Nephron progenitor cell (in vitro differentiated cells): ENCODE results near the gene DYRK3.

Experiments used
- DNase-seq: peaks from one replicate; pipeline ENCODE4 v3.0.0; 2021
- H3K27ac Mint-ChIP-seq: 2 replicates; pipeline ENCODE4 v1.8.0; 2021; ENCODE audit warnings: mild to moderate bottlenecking, moderate library complexity, mixed read lengths
- H3K27me3 Mint-ChIP-seq: 2 replicates; pipeline ENCODE4 v1.8.0; 2021; ENCODE audit warnings: mild to moderate bottlenecking, low read depth, mixed read lengths; ENCODE audit not compliant: poor library complexity
- H3K36me3 Mint-ChIP-seq: 2 replicates; pipeline ENCODE4 v1.8.0; 2021; ENCODE audit warnings: low read depth, mixed read lengths
- H3K4me1 Mint-ChIP-seq: 2 replicates; pipeline ENCODE4 v1.8.0; 2021; ENCODE audit warnings: mixed read lengths
- H3K4me3 Mint-ChIP-seq: 2 replicates; pipeline ENCODE4 v1.8.0; 2021; ENCODE audit warnings: mild to moderate bottlenecking, moderate library complexity, mixed read lengths
- H3K9me3 Mint-ChIP-seq: 2 replicates; pipeline ENCODE4 v1.8.0; 2021; ENCODE audit warnings: mild to moderate bottlenecking, moderate library complexity, mixed read lengths
- CTCF ChIP-seq: fragments of 200-600 bp; sonication (generic); IDR thresholded peaks from 2 replicates; pipeline ENCODE4 v1.5.0; 2021; ENCODE audit warnings: antibody characterized with exemption

DYRK3 gene

GRCh38 chr1:206635080-206635977 lies at the start of gene DYRK3:
TSS of gene DYRK3 (plus strand) at chr1:206635536. CDS start at chr1:206635704, 168 bp downstream.
- H3K36me3 Mint-ChIP-seq, result peaks cover 16% of the 10 kb centered on the region
- no peak for TF ChIP-seq CTCF
- H3K27me3 Mint-ChIP-seq, result no peaks in the 10 kb centered on the region
- H3K9me3 Mint-ChIP-seq, result no peaks in the 10 kb centered on the region
- peak; percentile 97 for DNase-seq
- H3K4me3 Mint-ChIP-seq, result peak within 1 kb of the TSS; percentile 92
- peak within 1 kb of the TSS; percentile 61 for H3K27ac Mint-ChIP-seq
- H3K4me1 Mint-ChIP-seq, result peaks cover 49% of the 10 kb centered on the region

- peaks cover 20% of the 10 kb centered on the region for H3K36me3 Mint-ChIP-seq
- no peak for TF ChIP-seq CTCF
- H3K27me3 Mint-ChIP-seq, result peaks cover 3% of the 10 kb centered on the region
- no peaks in the 10 kb centered on the region for H3K9me3 Mint-ChIP-seq
- peaks cover 30% of the 10 kb centered on the region for H3K4me1 Mint-ChIP-seq
- H3K4me3 Mint-ChIP-seq, result no peak overlapping the region
- peak overlapping the region; percentile 95 for H3K27ac Mint-ChIP-seq
- no peak for DNase-seq
Observed at GRCh38 chr1:206586501-206587445, 48.6 kb upstream of the DYRK3 start.

- Mint-ChIP-seq H3K4me1 (peaks cover 30% of the 10 kb centered on the region), H3K9me3 (no peaks in the 10 kb centered on the region), H3K36me3 (peaks cover 30% of the 10 kb centered on the region), H3K4me3 (no peak overlapping the region), H3K27me3 (peaks cover 3% of the 10 kb centered on the region), H3K27ac (peak overlapping the region; percentile 95)
- no peak for TF ChIP-seq CTCF
- DNase-seq, result no peak
Observed at GRCh38 chr1:206587904-206588303, 47.4 kb upstream of the DYRK3 start.

GRCh38 chr1:206588492-206588891 lies 46.8 kb upstream of the DYRK3 start:
- DNase-seq, result no peak
- H3K27me3 Mint-ChIP-seq, result peaks cover 2% of the 10 kb centered on the region
- H3K4me3 Mint-ChIP-seq, result no peak overlapping the region
- H3K9me3 Mint-ChIP-seq, result no peaks in the 10 kb centered on the region
- peak overlapping the region; percentile 95 for H3K27ac Mint-ChIP-seq
- TF ChIP-seq CTCF, result no peak
- H3K4me1 Mint-ChIP-seq, result peaks cover 28% of the 10 kb centered on the region
- H3K36me3 Mint-ChIP-seq, result peaks cover 34% of the 10 kb centered on the region

- Mint-ChIP-seq H3K9me3 (no peaks in the 10 kb centered on the region), H3K4me1 (peaks cover 25% of the 10 kb centered on the region), H3K27ac (no peak overlapping the region), H3K4me3 (no peak overlapping the region), H3K27me3 (no peaks in the 10 kb centered on the region), H3K36me3 (peaks cover 39% of the 10 kb centered on the region)
- TF ChIP-seq CTCF, result no peak
- no peak for DNase-seq
Observed at GRCh38 chr1:206589206-206589605, 46.1 kb upstream of the DYRK3 start.
